Brain pericyte (primary cell): ENCODE data around the gene PSMB4.

Experiments used
- DNase-seq: peaks from one replicate; pipeline ENCODE4 v3.0.0-alpha.2; 2012; ENCODE audit warnings: low read depth, low spot score

Gene PSMB4

DNA sequence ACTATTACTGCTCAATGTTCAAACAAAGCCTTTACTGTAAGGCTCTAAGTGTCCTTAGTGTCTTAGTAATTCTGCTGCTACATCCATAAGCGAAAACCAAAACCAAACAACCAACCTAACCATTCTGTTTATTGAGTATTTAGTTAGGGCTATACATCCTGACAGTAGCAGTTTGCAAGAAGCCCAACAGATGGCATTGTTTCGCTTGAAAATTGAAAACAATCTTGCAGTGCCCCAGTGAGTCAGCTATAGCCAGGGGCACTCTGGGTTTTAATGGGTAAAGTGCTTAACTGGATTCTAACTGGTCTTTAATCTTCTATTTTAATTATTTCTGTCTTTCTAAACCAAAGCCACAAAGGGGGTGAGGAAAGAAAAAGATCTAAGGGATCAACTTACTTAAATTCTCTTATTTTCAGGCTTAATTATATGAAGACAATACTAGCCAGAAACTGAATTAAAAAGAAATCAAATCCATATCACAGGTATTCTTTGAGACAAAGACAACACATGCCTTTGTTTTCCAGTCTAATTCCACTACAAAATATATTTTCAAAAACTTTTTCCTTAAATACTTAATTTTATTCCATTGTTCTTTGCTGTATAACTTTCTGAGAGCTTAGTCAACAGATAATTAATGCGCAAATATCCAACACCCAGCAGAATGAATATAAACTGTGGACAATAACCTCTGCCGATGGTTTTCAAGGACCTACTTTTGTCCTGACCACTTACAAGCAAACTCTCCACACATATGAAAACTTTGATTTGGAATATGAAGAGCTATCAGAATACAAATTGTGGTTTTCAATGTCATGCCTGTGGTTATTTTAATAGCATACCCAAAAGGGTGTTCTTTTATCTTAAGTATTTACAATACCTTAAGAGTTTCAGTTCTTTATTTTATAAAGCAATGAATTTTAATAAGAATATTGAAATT lies 44.7 kb downstream of the PSMB4 start:
- DNase-seq, result peak; percentile 54

DNA sequence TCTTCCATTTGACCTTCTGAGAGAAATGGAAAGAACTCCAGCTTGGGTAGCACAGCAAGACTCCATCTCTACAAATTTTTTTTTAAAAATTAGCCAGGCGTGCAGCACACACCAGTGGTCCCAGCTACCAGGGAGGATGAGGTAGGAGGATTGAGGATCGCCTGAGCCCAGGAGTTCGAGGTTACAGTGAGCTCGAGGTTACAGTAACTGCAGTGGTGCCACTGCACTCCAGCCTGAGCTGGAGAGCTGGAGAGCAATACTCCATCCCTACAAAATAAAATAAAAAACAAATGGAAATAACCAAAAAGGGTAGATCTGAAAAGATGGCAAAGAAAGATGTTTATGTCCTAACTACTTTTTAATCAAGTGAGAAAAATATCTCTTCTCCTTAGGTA lies 45.4 kb downstream of the PSMB4 start:
- no peak for DNase-seq

DNA sequence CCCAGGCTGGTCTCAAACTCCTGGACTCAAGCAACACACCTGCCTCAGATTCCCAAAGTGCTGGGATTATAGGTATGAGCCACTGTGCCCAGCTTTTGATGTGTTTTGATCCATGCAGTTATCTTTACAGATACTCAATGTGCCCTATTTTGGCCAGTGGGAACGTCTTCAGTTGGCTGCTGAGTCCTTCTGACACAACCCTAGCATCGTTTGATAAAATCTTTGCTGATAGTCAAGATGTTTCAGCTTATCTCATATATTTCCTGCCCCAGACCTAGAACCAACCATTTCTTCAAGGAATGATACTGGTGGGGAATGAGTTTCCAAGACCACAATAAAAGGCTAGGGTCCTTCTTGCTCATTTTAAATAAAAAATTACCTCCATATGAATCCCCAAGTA lies 48.3 kb downstream of the PSMB4 start:
- no peak for DNase-seq
